SK-N-SH (cell line): ENCODE results near the gene DBR1.
"Not testable (repeated sequence)": the region's sequence is repeated elsewhere in the genome, so short reads cannot be mapped to it uniquely, and the experiment has no call there.

Experiments
- CTCF ChIP-seq: fragments of 200-600 bp; sonication (generic); IDR thresholded peaks from 2 replicates; pipeline ENCODE4 v1.6.1; 2017; ENCODE audit warnings: antibody characterized with exemption, mild to moderate bottlenecking, moderate library complexity
- EP300 ChIP-seq, 2 experiments: IDR thresholded peaks; 2 replicates each; pipeline versions ENCODE4 v1.4.0 to v1.6.1; 2012; ENCODE audit warnings: borderline replicate concordance in 1 of 2, low read depth in 1 of 2, low read length in 1 of 2
- FOXM1 ChIP-seq: IDR thresholded peaks from 2 replicates; pipeline ENCODE4 v1.4.0; 2012; ENCODE audit warnings: low read depth, mild to moderate bottlenecking
- GABPA ChIP-seq: IDR thresholded peaks from 2 replicates; pipeline ENCODE4 v1.4.0; 2012; ENCODE audit warnings: low read depth, mild to moderate bottlenecking
- MAX ChIP-seq: IDR thresholded peaks from 2 replicates; pipeline ENCODE4 v1.4.0; 2012; ENCODE audit warnings: low read depth
- NFIC ChIP-seq: IDR thresholded peaks from 2 replicates; pipeline ENCODE4 v1.4.0; 2012; ENCODE audit warnings: borderline replicate concordance
- REST ChIP-seq: IDR thresholded peaks from 2 replicates; pipeline ENCODE4 v1.6.1; 2012; ENCODE audit warnings: mild to moderate bottlenecking, low read depth, low read length, moderate library complexity
- USF2 ChIP-seq: fragments of 150-350 bp; IDR thresholded peaks from 2 replicates; pipeline ENCODE4 v1.6.1; 2017; ENCODE audit warnings: antibody characterized with exemption, low read length, low read depth, borderline replicate concordance

- TF ChIP-seq CTCF; EP300 (IDR thresholded peaks at IDR 0.05; ENCODE audit: borderline replicate concordance in 1 of 2, low read depth in 1 of 2, low read length in 1 of 2); GABPA; MAX; USF2; REST; NFIC; FOXM1: not testable (repeated sequence)
Measured at GRCh38 chr3:138142181-138142580, 32.5 kb downstream of the DBR1 start.
